ENCODE measurements around the gene PIM2. TPM values are rescaled to one million over a fixed set of nuclear protein-coding genes. Genes with fewer than 3 reads are reported as not detected.

PIM2 gene
- total RNA-seq, 1 donor from 2014 or later, result 10.6 TPM

- no peak for DNase-seq
Measured at GRCh38 chrX:48864210-48864609, 54.6 kb downstream of the PIM2 start.

Small RNAs within 50 kb of the gene (small RNA-seq; reads per million reads assigned to genes)
- gene RNU6-722P, result not detected

Other genes with a start within 250 kb of the PIM2 start
- 0.16 TPM for gene WAS, start 235.2 kb downstream of the PIM2 start, total RNA-seq
- gene SUV39H1, start 222.3 kb downstream of the PIM2 start, total RNA-seq, result 2.8 TPM
- not detected for gene GLOD5, start 157.3 kb downstream of the PIM2 start, total RNA-seq
- 0.31 TPM for gene GATA1, start 132.4 kb downstream of the PIM2 start, total RNA-seq
- gene HDAC6, start 117.0 kb downstream of the PIM2 start, total RNA-seq, result 64.1 TPM
- not detected for gene ERAS, start 92.5 kb downstream of the PIM2 start, total RNA-seq
- 48.7 TPM for gene PCSK1N, start 83.4 kb downstream of the PIM2 start, total RNA-seq
- 27.9 TPM for gene TIMM17B, start 21.3 kb downstream of the PIM2 start, total RNA-seq
- gene PQBP1, start 21.1 kb downstream of the PIM2 start, total RNA-seq, result 26.8 TPM
- gene SLC35A2, start 7.4 kb downstream of the PIM2 start, total RNA-seq, result 8.7 TPM
- 18.1 TPM for gene OTUD5, start 38.6 kb upstream of the PIM2 start, total RNA-seq
- 1.1 TPM for gene KCND1, start 52.8 kb upstream of the PIM2 start, total RNA-seq
- 29.9 TPM for gene GRIPAP1, start 83.2 kb upstream of the PIM2 start, total RNA-seq
- 8.1 TPM for gene TFE3, start 124.3 kb upstream of the PIM2 start, total RNA-seq
- gene CCDC120, start 140.0 kb upstream of the PIM2 start, total RNA-seq, result 2.0 TPM
- 3.0 TPM for gene PRAF2, start 155.0 kb upstream of the PIM2 start, total RNA-seq
- gene WDR45, start 160.9 kb upstream of the PIM2 start, total RNA-seq, result 23.9 TPM
- 18.2 TPM for gene GPKOW, start 204.7 kb upstream of the PIM2 start, total RNA-seq
- 3.4 TPM for gene MAGIX, start 243.7 kb upstream of the PIM2 start, total RNA-seq

Measured in occipital lobe (tissue), 3 donors.